ENCODE results near the gene UMODL1.

Gene UMODL1

GRCh38 chr21:42120101-42120902 is 49.2 kb downstream of the UMODL1 start:
- DNase-seq (ENCODE audit: low read depth in 1 of 2, low spot score in 1 of 2): peak in 1 of 2 experiments; percentile 43
- TF ChIP-seq, protein P1, sequence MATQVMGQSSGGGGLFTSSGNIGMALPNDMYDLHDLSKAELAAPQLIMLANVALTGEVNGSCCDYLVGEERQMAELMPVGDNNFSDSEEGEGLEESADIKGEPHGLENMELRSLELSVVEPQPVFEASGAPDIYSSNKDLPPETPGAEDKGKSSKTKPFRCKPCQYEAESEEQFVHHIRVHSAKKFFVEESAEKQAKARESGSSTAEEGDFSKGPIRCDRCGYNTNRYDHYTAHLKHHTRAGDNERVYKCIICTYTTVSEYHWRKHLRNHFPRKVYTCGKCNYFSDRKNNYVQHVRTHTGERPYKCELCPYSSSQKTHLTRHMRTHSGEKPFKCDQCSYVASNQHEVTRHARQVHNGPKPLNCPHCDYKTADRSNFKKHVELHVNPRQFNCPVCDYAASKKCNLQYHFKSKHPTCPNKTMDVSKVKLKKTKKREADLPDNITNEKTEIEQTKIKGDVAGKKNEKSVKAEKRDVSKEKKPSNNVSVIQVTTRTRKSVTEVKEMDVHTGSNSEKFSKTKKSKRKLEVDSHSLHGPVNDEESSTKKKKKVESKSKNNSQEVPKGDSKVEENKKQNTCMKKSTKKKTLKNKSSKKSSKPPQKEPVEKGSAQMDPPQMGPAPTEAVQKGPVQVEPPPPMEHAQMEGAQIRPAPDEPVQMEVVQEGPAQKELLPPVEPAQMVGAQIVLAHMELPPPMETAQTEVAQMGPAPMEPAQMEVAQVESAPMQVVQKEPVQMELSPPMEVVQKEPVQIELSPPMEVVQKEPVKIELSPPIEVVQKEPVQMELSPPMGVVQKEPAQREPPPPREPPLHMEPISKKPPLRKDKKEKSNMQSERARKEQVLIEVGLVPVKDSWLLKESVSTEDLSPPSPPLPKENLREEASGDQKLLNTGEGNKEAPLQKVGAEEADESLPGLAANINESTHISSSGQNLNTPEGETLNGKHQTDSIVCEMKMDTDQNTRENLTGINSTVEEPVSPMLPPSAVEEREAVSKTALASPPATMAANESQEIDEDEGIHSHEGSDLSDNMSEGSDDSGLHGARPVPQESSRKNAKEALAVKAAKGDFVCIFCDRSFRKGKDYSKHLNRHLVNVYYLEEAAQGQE (IDR thresholded peaks at IDR 0.05; ENCODE audit: insufficient replicate concordance, low read depth): no peak
- TF ChIP-seq POLR2AphosphoS5 (IDR thresholded peaks at IDR 0.05; ENCODE audit: low read depth): no peak
- TF ChIP-seq, protein P2, sequence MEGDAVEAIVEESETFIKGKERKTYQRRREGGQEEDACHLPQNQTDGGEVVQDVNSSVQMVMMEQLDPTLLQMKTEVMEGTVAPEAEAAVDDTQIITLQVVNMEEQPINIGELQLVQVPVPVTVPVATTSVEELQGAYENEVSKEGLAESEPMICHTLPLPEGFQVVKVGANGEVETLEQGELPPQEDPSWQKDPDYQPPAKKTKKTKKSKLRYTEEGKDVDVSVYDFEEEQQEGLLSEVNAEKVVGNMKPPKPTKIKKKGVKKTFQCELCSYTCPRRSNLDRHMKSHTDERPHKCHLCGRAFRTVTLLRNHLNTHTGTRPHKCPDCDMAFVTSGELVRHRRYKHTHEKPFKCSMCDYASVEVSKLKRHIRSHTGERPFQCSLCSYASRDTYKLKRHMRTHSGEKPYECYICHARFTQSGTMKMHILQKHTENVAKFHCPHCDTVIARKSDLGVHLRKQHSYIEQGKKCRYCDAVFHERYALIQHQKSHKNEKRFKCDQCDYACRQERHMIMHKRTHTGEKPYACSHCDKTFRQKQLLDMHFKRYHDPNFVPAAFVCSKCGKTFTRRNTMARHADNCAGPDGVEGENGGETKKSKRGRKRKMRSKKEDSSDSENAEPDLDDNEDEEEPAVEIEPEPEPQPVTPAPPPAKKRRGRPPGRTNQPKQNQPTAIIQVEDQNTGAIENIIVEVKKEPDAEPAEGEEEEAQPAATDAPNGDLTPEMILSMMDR (IDR thresholded peaks at IDR 0.05; ENCODE audit: insufficient read depth, low read length): no peak
- no peak for TF ChIP-seq SPI1 (IDR thresholded peaks at IDR 0.05; ENCODE audit: borderline replicate concordance, low read depth)
- no peak overlapping the region for H3K27ac ChIP-seq (replicated peaks)
- H3K27me3 ChIP-seq (ENCODE audit: insufficient read depth, poor library complexity, severe bottlenecking): no peaks in the 10 kb centered on the region
- no peak overlapping the region for H3K4me3 ChIP-seq (replicated peaks; ENCODE audit: insufficient read depth, low read length)

DNA sequence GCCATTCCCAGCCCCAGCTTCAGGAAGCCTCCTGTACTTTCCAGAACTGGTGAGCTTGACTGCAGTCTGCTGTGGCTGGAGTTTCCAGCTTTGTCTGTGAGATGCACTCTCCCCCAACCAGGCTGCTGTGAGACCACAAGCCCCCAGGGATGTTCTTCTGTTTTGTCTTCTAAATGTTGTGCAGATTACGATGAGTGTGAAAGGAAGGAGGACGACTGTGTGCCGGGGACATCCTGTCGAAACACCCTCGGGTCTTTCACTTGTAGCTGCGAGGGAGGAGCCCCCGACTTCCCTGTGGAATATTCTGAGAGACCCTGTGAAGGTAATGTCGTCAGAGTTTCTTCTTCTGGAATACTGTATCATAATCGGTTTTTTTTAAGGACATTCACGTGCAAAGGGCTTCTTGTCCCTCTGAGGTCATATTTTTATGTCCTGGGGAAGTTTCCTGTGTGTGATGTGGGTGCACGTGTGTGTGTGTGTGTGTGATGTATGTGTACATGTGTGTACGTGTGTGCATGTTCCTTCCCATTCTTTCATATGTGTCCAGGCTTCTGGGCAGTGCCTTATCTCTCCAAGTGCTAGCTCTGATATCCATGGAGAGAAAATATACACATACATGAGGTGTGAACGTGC is 49.9 kb downstream of the UMODL1 start:
- no peak overlapping the region for H3K4me3 ChIP-seq (replicated peaks; ENCODE audit: insufficient read depth, low read length)
- no peaks in the 10 kb centered on the region for H3K27me3 ChIP-seq (ENCODE audit: insufficient read depth, poor library complexity, severe bottlenecking)
- no peak for DNase-seq (ENCODE audit: low read depth in 1 of 2, low spot score in 1 of 2)
- H3K27ac ChIP-seq (replicated peaks): no peak overlapping the region
- TF ChIP-seq, protein P1 (IDR thresholded peaks at IDR 0.05; ENCODE audit: insufficient replicate concordance, low read depth): no peak
- TF ChIP-seq POLR2AphosphoS5 (IDR thresholded peaks at IDR 0.05; ENCODE audit: low read depth) (no peak), GABPA (IDR thresholded peaks at IDR 0.05; ENCODE audit: low read depth) (no peak), SPI1 (IDR thresholded peaks at IDR 0.05; ENCODE audit: borderline replicate concordance, low read depth) (no peak)
- TF ChIP-seq, protein P2 (IDR thresholded peaks at IDR 0.05; ENCODE audit: insufficient read depth, low read length): no peak

- H3K4me3 ChIP-seq (replicated peaks; ENCODE audit: insufficient read depth, low read length): no peak overlapping the region
- TF ChIP-seq POLR2AphosphoS5 (IDR thresholded peaks at IDR 0.05; ENCODE audit: low read depth): no peak
- TF ChIP-seq, protein P2 (IDR thresholded peaks at IDR 0.05; ENCODE audit: insufficient read depth, low read length): no peak
- TF ChIP-seq, protein P1 (IDR thresholded peaks at IDR 0.05; ENCODE audit: insufficient replicate concordance, low read depth): no peak
- no peak for TF ChIP-seq GABPA (IDR thresholded peaks at IDR 0.05; ENCODE audit: low read depth)
- TF ChIP-seq SPI1 (IDR thresholded peaks at IDR 0.05; ENCODE audit: borderline replicate concordance, low read depth): no peak
- H3K27me3 ChIP-seq (ENCODE audit: insufficient read depth, poor library complexity, severe bottlenecking): no peaks in the 10 kb centered on the region
- H3K27ac ChIP-seq (replicated peaks): no peak overlapping the region
- no peak for DNase-seq (ENCODE audit: low read depth in 1 of 2, low spot score in 1 of 2)
Observed at GRCh38 chr21:42121794-42122193, 50.7 kb downstream of the UMODL1 start.
